ENCODE measurements around the gene PLPPR4. TPM values are rescaled to one million over a fixed set of nuclear protein-coding genes. Genes with fewer than 3 reads are reported as not detected.

Gene PLPPR4
- total and polyA plus RNA-seq, 2 donors (not counting 1 experiment from before 2014, with no cell fraction given): not detected

- no peak for ATAC-seq (ENCODE audit: low read depth)
These were observed 66.8 kb downstream of the PLPPR4 start for GRCh38 chr1:99331083-99331482.

DNA sequence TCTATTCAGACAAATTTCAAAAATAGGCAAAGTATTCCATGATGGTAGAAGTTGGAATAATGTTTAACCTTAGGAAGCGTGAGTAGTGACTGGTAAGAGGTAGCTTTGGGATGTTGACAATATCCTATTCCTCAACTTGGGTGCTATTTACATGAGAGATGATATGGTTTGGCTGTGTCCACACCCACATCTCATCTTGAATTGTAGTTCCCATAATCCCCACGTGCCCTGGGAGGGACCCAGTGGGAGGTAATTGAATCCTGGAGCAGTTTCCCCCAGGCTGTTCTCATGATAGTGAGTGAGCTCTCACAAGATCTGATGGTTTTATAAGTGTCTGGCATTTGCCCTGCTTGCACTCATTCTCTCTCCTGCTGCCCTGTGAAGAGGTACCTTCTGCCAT is 67.3 kb downstream of the PLPPR4 start:
- Histone ChIP-seq H3K9me3 (ENCODE audit: control extremely low read depth in 1 of 3, control insufficient read depth in 2 of 3, insufficient read depth in 1 of 3, low read length in 2 of 3) (no peaks in the 10 kb centered on the region), H3K9ac (ENCODE audit: low read length) (no peak overlapping the region), H3K27ac (ENCODE audit: low read length in 2 of 2) (no peak overlapping the region), H3K4me2 (replicated peaks; ENCODE audit: low read depth, low read length, poor library complexity, severe bottlenecking) (no peak overlapping the region), H2AFZ (ENCODE audit: insufficient read depth, low read depth, low read length, poor library complexity, severe bottlenecking) (no peak overlapping the region), H3K79me2 (ENCODE audit: control insufficient read depth, insufficient read depth, low read length) (no peaks in the 10 kb centered on the region), H3K27me3 (replicated peaks in 1 of 4; ENCODE audit: control extremely low read depth in 1 of 4, control insufficient read depth in 3 of 4, insufficient read depth in 4 of 4, low read length in 3 of 4) (no peaks in the 10 kb centered on the region), H3K36me3 (replicated peaks in 1 of 2; ENCODE audit: control extremely low read depth in 1 of 2, control insufficient read depth in 1 of 2, extremely low read depth in 1 of 2, insufficient read depth in 2 of 2, low read length in 1 of 2) (no peaks in the 10 kb centered on the region), H3K4me1 (ENCODE audit: control insufficient read depth in 2 of 2, insufficient read depth in 2 of 2, low read length in 2 of 2) (no peaks in the 10 kb centered on the region), H3K4me3 (ENCODE audit: control extremely low read depth in 1 of 5, extremely low read depth in 1 of 5, insufficient read depth in 1 of 5, low read depth in 2 of 5, low read length in 4 of 5) (no peak overlapping the region), H4K20me1 (ENCODE audit: control insufficient read depth, insufficient read depth, low read length, poor library complexity, severe bottlenecking) (no peaks in the 10 kb centered on the region)
- WGBS (ENCODE audit: insufficient coverage): no CpG with 5 or more reads among the region's 2 CpGs
- H3K27ac Mint-ChIP-seq: no peak overlapping the region
- ATAC-seq (ENCODE audit: low read depth): no peak
- ChIA-PET POLR2A (no interaction called here), CTCF (no interaction called here)
- no peaks in the 10 kb centered on the region for H3K4me1 Mint-ChIP-seq
- no peaks in the 10 kb centered on the region for H3K9me3 Mint-ChIP-seq (ENCODE audit: insufficient read depth)
- no peak for DNase-seq
- TF ChIP-seq CTCF (IDR thresholded peaks at IDR 0.05) (no peak), EZH2 (IDR thresholded peaks at IDR 0.05; ENCODE audit: borderline replicate concordance, insufficient read depth, low read depth, low read length, poor library complexity, severe bottlenecking) (no peak)
- no peaks in the 10 kb centered on the region for H3K27me3 Mint-ChIP-seq
- H3K4me3 Mint-ChIP-seq: no peak overlapping the region
- intact Hi-C loops (cut with micrococcal nuclease): no loop called here

More at GRCh38 chr1:99331083-99331482, 66.8 kb downstream of the PLPPR4 start:
- Mint-ChIP-seq H3K4me1 (no peaks in the 10 kb centered on the region), H3K4me3 (no peak overlapping the region), H3K27ac (no peak overlapping the region), H3K9me3 (ENCODE audit: insufficient read depth) (no peaks in the 10 kb centered on the region), H3K27me3 (no peaks in the 10 kb centered on the region)
- no peaks in the 10 kb centered on the region for H3K27me3 ChIP-seq (replicated peaks in 1 of 4; ENCODE audit: control extremely low read depth in 1 of 4, control insufficient read depth in 3 of 4, insufficient read depth in 4 of 4, low read length in 3 of 4)
- no peak overlapping the region for H3K9ac ChIP-seq (ENCODE audit: low read length)
- intact Hi-C loops (cut with micrococcal nuclease): no loop called here
- H3K4me3 ChIP-seq (ENCODE audit: control extremely low read depth in 1 of 5, extremely low read depth in 1 of 5, insufficient read depth in 1 of 5, low read depth in 2 of 5, low read length in 4 of 5): no peak overlapping the region
- DNase-seq: no peak
- POLR2A ChIA-PET: no interaction called here
- CTCF ChIA-PET: no interaction called here
- H3K36me3 ChIP-seq (replicated peaks in 1 of 2; ENCODE audit: control extremely low read depth in 1 of 2, control insufficient read depth in 1 of 2, extremely low read depth in 1 of 2, insufficient read depth in 2 of 2, low read length in 1 of 2): no peaks in the 10 kb centered on the region
- no peaks in the 10 kb centered on the region for H3K9me3 ChIP-seq (ENCODE audit: control extremely low read depth in 1 of 3, control insufficient read depth in 2 of 3, insufficient read depth in 1 of 3, low read length in 2 of 3)
- TF ChIP-seq EZH2 (IDR thresholded peaks at IDR 0.05; ENCODE audit: borderline replicate concordance, insufficient read depth, low read depth, low read length, poor library complexity, severe bottlenecking): no peak
- TF ChIP-seq CTCF (IDR thresholded peaks at IDR 0.05): no peak
- H3K27ac ChIP-seq (ENCODE audit: low read length in 2 of 2): no peak overlapping the region
- H4K20me1 ChIP-seq (ENCODE audit: control insufficient read depth, insufficient read depth, low read length, poor library complexity, severe bottlenecking): no peaks in the 10 kb centered on the region
- H3K79me2 ChIP-seq (ENCODE audit: control insufficient read depth, insufficient read depth, low read length): no peaks in the 10 kb centered on the region
- WGBS (ENCODE audit: insufficient coverage): no CpG with 5 or more reads among the region's 3 CpGs
- H3K4me2 ChIP-seq (replicated peaks; ENCODE audit: low read depth, low read length, poor library complexity, severe bottlenecking): no peak overlapping the region
- H3K4me1 ChIP-seq (ENCODE audit: control insufficient read depth in 2 of 2, insufficient read depth in 2 of 2, low read length in 2 of 2): no peaks in the 10 kb centered on the region
- H2AFZ ChIP-seq (ENCODE audit: insufficient read depth, low read depth, low read length, poor library complexity, severe bottlenecking): no peak overlapping the region

Measured in B cell (primary cell).